Transverse colon (tissue), 4 donors: ENCODE data around the gene DOCK6.
A peak's percentile ranks its signal among the peaks of the same experiment; 100 is the strongest.

Experiments
- EP300 ChIP-seq: sonication (generic); formaldehyde crosslinking; IDR thresholded peaks from one replicate; pipeline ENCODE4 v1.6.1; 2017; ENCODE audit warnings: antibody characterized with exemption, low read depth
- POLR2A ChIP-seq: fragments of 450-650 bp; IDR thresholded peaks from one replicate; pipeline ENCODE4 v1.6.1; 2016; ENCODE audit warnings: antibody characterized with exemption, mild to moderate bottlenecking, moderate library complexity
- POLR2AphosphoS5 ChIP-seq, 3 donors: sonication (generic); formaldehyde crosslinking; IDR thresholded peaks; one replicate each; pipeline ENCODE4 v1.6.1; 2016; ENCODE audit warnings: antibody characterized with exemption in 3 of 3
- TF ChIP-seq, protein P1 (sequence below), 5 experiments: fragments of 200-600 bp in 3 of 5; fragments of 450-650 bp in 2 of 5; sonication (generic) in 3 of 5; IDR thresholded peaks; 1 replicate in 2 of 5; 2 replicates in 3 of 5; pipeline ENCODE4 v1.5.1; 2016 to 2017; ENCODE audit warnings: antibody characterized with exemption in 5 of 5, inconsistent platforms in 3 of 5, mild to moderate bottlenecking in 2 of 5, moderate library complexity in 1 of 5

DNA sequence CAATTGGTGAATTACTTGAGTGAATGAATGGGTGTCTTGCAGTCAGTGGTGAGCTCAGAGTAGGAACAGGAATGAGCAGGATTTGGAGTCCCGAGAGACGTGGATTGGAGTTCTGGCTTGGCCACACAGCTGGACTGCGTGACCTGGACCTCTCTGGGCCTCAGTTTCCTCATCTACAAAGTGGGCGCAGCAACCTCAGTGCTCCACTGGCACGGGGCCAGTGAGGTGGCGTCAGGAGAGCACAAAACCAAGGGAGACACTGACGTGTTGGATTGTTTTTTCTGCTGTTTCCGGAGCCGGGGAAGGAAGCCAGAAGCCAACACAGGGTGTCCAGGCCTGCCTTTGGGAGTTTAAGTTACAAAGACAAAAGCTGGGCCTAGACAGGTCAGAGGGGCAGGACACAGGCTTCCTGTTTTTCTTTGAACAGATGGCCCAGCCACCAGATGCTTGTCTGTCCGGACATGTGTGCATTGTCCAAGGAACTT, 6.5 kb upstream of the DOCK6 start:
- TF ChIP-seq, protein P1, sequence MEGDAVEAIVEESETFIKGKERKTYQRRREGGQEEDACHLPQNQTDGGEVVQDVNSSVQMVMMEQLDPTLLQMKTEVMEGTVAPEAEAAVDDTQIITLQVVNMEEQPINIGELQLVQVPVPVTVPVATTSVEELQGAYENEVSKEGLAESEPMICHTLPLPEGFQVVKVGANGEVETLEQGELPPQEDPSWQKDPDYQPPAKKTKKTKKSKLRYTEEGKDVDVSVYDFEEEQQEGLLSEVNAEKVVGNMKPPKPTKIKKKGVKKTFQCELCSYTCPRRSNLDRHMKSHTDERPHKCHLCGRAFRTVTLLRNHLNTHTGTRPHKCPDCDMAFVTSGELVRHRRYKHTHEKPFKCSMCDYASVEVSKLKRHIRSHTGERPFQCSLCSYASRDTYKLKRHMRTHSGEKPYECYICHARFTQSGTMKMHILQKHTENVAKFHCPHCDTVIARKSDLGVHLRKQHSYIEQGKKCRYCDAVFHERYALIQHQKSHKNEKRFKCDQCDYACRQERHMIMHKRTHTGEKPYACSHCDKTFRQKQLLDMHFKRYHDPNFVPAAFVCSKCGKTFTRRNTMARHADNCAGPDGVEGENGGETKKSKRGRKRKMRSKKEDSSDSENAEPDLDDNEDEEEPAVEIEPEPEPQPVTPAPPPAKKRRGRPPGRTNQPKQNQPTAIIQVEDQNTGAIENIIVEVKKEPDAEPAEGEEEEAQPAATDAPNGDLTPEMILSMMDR (IDR thresholded peaks at IDR 0.05), result no peak
- no peak for TF ChIP-seq POLR2A
- TF ChIP-seq EP300, result no peak
- peak; percentile 25 to 37 (median 35) for TF ChIP-seq POLR2AphosphoS5 (IDR thresholded peaks at IDR 0.05)
